Mesenchymal stem cell (in vitro differentiated cells and primary cell): ENCODE data around the gene HIVEP3.

Source experiments
- DNase-seq: peaks from one replicate; pipeline ENCODE4 v3.0.0-alpha.2; 2013
- H2AFZ ChIP-seq: one replicate; pipeline ENCODE4 v1.6.1; 2013; ENCODE audit warnings: low read depth, mild to moderate bottlenecking, control low read depth, inconsistent platforms, low read length, moderate library complexity
- H2AK5ac ChIP-seq: 2 replicates; pipeline ENCODE4 v1.6.1; 2013; ENCODE audit warnings: low read length, moderate library complexity, mild to moderate bottlenecking, inconsistent platforms; ENCODE audit not compliant: severe bottlenecking
- H2BK120ac ChIP-seq: one replicate; pipeline ENCODE4 v1.6.1; 2013; ENCODE audit warnings: low read depth, mild to moderate bottlenecking, inconsistent platforms, low read length, moderate library complexity
- H2BK12ac ChIP-seq, 2 experiments: one replicate each; pipeline ENCODE4 v1.6.1; 2013; ENCODE audit warnings: inconsistent platforms in 2 of 2, low read length in 2 of 2, mild to moderate bottlenecking in 2 of 2, moderate library complexity in 2 of 2, control low read depth in 1 of 2
- H2BK15ac ChIP-seq: one replicate; pipeline ENCODE4 v1.6.1; 2013; ENCODE audit warnings: mild to moderate bottlenecking, low read depth, inconsistent platforms; ENCODE audit not compliant: poor library complexity, severe bottlenecking
- H2BK5ac ChIP-seq: 2 replicates; pipeline ENCODE4 v1.6.1; 2013; ENCODE audit warnings: low read depth, mild to moderate bottlenecking, low read length, control low read depth, inconsistent platforms; ENCODE audit not compliant: poor library complexity, severe bottlenecking
- H3K14ac ChIP-seq, 2 experiments: one replicate each; pipeline ENCODE4 v1.6.1; 2013; ENCODE audit warnings: inconsistent platforms in 2 of 2, low read length in 2 of 2, control low read depth in 1 of 2, mild to moderate bottlenecking in 1 of 2, moderate library complexity in 1 of 2
- H3K18ac ChIP-seq, 2 experiments: one replicate each; pipeline ENCODE4 v1.6.1; 2013; ENCODE audit warnings: inconsistent platforms in 2 of 2, low read length in 2 of 2, control low read depth in 1 of 2, low read depth in 1 of 2, mild to moderate bottlenecking in 1 of 2
- H3K23ac ChIP-seq, 2 experiments: one replicate each; pipeline ENCODE4 v1.6.1; 2013; ENCODE audit warnings: inconsistent platforms in 2 of 2, low read length in 2 of 2, mild to moderate bottlenecking in 2 of 2, moderate library complexity in 2 of 2, control low read depth in 1 of 2
- H3K27ac ChIP-seq: 2 replicates; pipeline ENCODE4 v1.5.1; 2013; ENCODE audit warnings: mild to moderate bottlenecking, moderate library complexity, low read length, control low read depth, inconsistent platforms; ENCODE audit not compliant: poor library complexity, severe bottlenecking
- H3K27me3 ChIP-seq, 2 experiments: 2 replicates each; pipeline versions ENCODE4 v1.6.1 to v1.7.0; 2013; ENCODE audit warnings: low read length in 2 of 2, mild to moderate bottlenecking in 2 of 2, moderate library complexity in 2 of 2, control low read depth in 1 of 2, inconsistent platforms in 1 of 2; ENCODE audit not compliant: control insufficient read depth in 1 of 2, insufficient read depth in 1 of 2
- H3K36me3 ChIP-seq, 2 experiments: 2 replicates each; pipeline versions ENCODE4 v1.6.1 to v1.7.0; 2013; ENCODE audit warnings: low read length in 2 of 2, control low read depth in 1 of 2, inconsistent platforms in 1 of 2, low read depth in 1 of 2, mild to moderate bottlenecking in 1 of 2; ENCODE audit not compliant: insufficient read depth in 2 of 2, control insufficient read depth in 1 of 2
- H3K4ac ChIP-seq, 2 experiments: one replicate each; pipeline ENCODE4 v1.6.1; 2013; ENCODE audit warnings: inconsistent platforms in 2 of 2, low read length in 2 of 2, mild to moderate bottlenecking in 2 of 2, moderate library complexity in 2 of 2, control low read depth in 1 of 2, low read depth in 1 of 2
- H3K4me1 ChIP-seq: 2 replicates; pipeline ENCODE4 v1.6.1; 2013; ENCODE audit warnings: low read depth, low read length, control low read depth; ENCODE audit not compliant: control insufficient read depth, insufficient read depth
- H3K4me2 ChIP-seq: 2 replicates; pipeline ENCODE4 v1.6.1; 2013; ENCODE audit warnings: low read length, mild to moderate bottlenecking, inconsistent platforms; ENCODE audit not compliant: poor library complexity, severe bottlenecking
- H3K4me3 ChIP-seq, 2 experiments: 2 replicates each; pipeline versions ENCODE4 v1.5.1 to v1.7.0; 2013; ENCODE audit warnings: low read length in 2 of 2, mild to moderate bottlenecking in 2 of 2, control low read depth in 1 of 2, low read depth in 1 of 2; ENCODE audit not compliant: insufficient read depth in 1 of 2
- H3K79me1 ChIP-seq: replicated peaks from 2 replicates; pipeline ENCODE4 v1.6.1; 2013; ENCODE audit warnings: mild to moderate bottlenecking, control low read depth, low read length, inconsistent platforms; ENCODE audit not compliant: poor library complexity, severe bottlenecking
- H3K9ac ChIP-seq: 2 replicates; pipeline ENCODE4 v1.7.0; 2013; ENCODE audit warnings: mild to moderate bottlenecking, low read length, moderate library complexity
- H3K9me3 ChIP-seq: 2 replicates; pipeline ENCODE4 v1.7.0; 2013; ENCODE audit warnings: mild to moderate bottlenecking, low read length; ENCODE audit not compliant: control insufficient read depth
- H4K8ac ChIP-seq: one replicate; pipeline ENCODE4 v1.6.1; 2013; ENCODE audit warnings: inconsistent platforms, mild to moderate bottlenecking, low read length, moderate library complexity
- H4K91ac ChIP-seq: one replicate; pipeline ENCODE4 v1.6.1; 2013; ENCODE audit warnings: mild to moderate bottlenecking, low read length, inconsistent platforms
- WGBS: methylation state at CpG from one replicate; pipeline ENCODE4 v1.1.7; 2013; ENCODE audit warnings: mixed read lengths; 5-methylcytosine and 5-hydroxymethylcytosine counted together

HIVEP3 gene

GRCh38 chr1:41731516-41732030 lies 187.1 kb downstream of the HIVEP3 start:
- H3K9me3 ChIP-seq = peaks cover 8% of the 10 kb centered on the region
- no peak overlapping the region for H2BK120ac ChIP-seq
- H2BK12ac ChIP-seq = no peak overlapping the region
- no peak overlapping the region for H4K91ac ChIP-seq
- H3K18ac ChIP-seq = no peak overlapping the region
- H2AK5ac ChIP-seq = no peak overlapping the region
- no peak overlapping the region for H3K4me3 ChIP-seq
- no peak overlapping the region for H3K27ac ChIP-seq
- H4K8ac ChIP-seq = no peak overlapping the region
- peaks cover 0 to 46% of the 10 kb centered on the region in 2 experiments for H3K27me3 ChIP-seq
- peaks cover 11% of the 10 kb centered on the region for H3K4me1 ChIP-seq
- no peak overlapping the region for H2BK5ac ChIP-seq
- no peaks in the 10 kb centered on the region for H3K36me3 ChIP-seq
- H3K9ac ChIP-seq = no peak overlapping the region
- no peak overlapping the region for H3K14ac ChIP-seq
- H3K4me2 ChIP-seq = no peak overlapping the region
- no peak for DNase-seq
- H2BK15ac ChIP-seq = no peak overlapping the region
- no peak overlapping the region for H2AFZ ChIP-seq
- H3K79me1 ChIP-seq = peaks cover 32% of the 10 kb centered on the region
- H3K4ac ChIP-seq = no peak overlapping the region
- H3K23ac ChIP-seq = no peak overlapping the region
- 90% methylated on average over 2 of the region's 2 CpGs for WGBS

GRCh38 chr1:41730806-41731205 lies 187.9 kb downstream of the HIVEP3 start:
- no peak overlapping the region for H4K91ac ChIP-seq
- WGBS = 96% methylated on average over 4 of the region's 4 CpGs
- no peaks in the 10 kb centered on the region for H3K36me3 ChIP-seq
- H3K23ac ChIP-seq = no peak overlapping the region
- no peak overlapping the region for H3K9ac ChIP-seq
- no peak overlapping the region for H2BK12ac ChIP-seq
- no peak overlapping the region for H3K27ac ChIP-seq
- no peak overlapping the region for H3K18ac ChIP-seq
- H3K79me1 ChIP-seq = peaks cover 26% of the 10 kb centered on the region
- H2AK5ac ChIP-seq = no peak overlapping the region
- H3K9me3 ChIP-seq = peaks cover 8% of the 10 kb centered on the region
- H3K4ac ChIP-seq = no peak overlapping the region
- no peak overlapping the region for H4K8ac ChIP-seq
- H3K14ac ChIP-seq = no peak overlapping the region
- no peak for DNase-seq
- no peak overlapping the region for H2BK15ac ChIP-seq
- no peak overlapping the region for H3K4me2 ChIP-seq
- no peak overlapping the region for H2BK5ac ChIP-seq
- no peak overlapping the region for H2BK120ac ChIP-seq
- H3K27me3 ChIP-seq = peaks cover 0 to 38% of the 10 kb centered on the region in 2 experiments
- no peak overlapping the region for H2AFZ ChIP-seq
- no peak overlapping the region for H3K4me3 ChIP-seq
- H3K4me1 ChIP-seq = peaks cover 11% of the 10 kb centered on the region

- H3K36me3 ChIP-seq = no peaks in the 10 kb centered on the region
- DNase-seq = peak; percentile 23
- peaks cover 11% of the 10 kb centered on the region for H3K4me1 ChIP-seq
- H2BK5ac ChIP-seq = no peak overlapping the region
- H2BK120ac ChIP-seq = no peak overlapping the region
- no peak overlapping the region for H3K27ac ChIP-seq
- WGBS = 86% methylated on average over 12 of the region's 12 CpGs
- H2BK15ac ChIP-seq = no peak overlapping the region
- H4K8ac ChIP-seq = no peak overlapping the region
- no peak overlapping the region for H2AK5ac ChIP-seq
- peaks cover 28% of the 10 kb centered on the region for H3K79me1 ChIP-seq
- H3K9me3 ChIP-seq = peaks cover 8% of the 10 kb centered on the region
- H2BK12ac ChIP-seq = no peak overlapping the region
- H3K4me3 ChIP-seq = no peak overlapping the region
- H2AFZ ChIP-seq = no peak overlapping the region
- no peak overlapping the region for H3K14ac ChIP-seq
- H3K9ac ChIP-seq = no peak overlapping the region
- H3K23ac ChIP-seq = no peak overlapping the region
- H3K4ac ChIP-seq = no peak overlapping the region
- H3K4me2 ChIP-seq = no peak overlapping the region
- H3K18ac ChIP-seq = no peak overlapping the region
- no peak overlapping the region for H4K91ac ChIP-seq
- H3K27me3 ChIP-seq = peaks cover 0 to 28% of the 10 kb centered on the region in 2 experiments
These were observed 190.1 kb downstream of the HIVEP3 start for GRCh38 chr1:41728403-41729202.

- Histone ChIP-seq H2BK5ac (no peak overlapping the region), H3K27me3 (peaks cover 0 to 31% of the 10 kb centered on the region in 2 experiments)
These were observed 191.0 kb downstream of the HIVEP3 start for GRCh38 chr1:41727749-41728115.

More at GRCh38 chr1:41727749-41728115, 191.0 kb downstream of the HIVEP3 start:
- H2BK12ac ChIP-seq = no peak overlapping the region
- no peak overlapping the region for H3K14ac ChIP-seq
- H3K9ac ChIP-seq = no peak overlapping the region
- no peak overlapping the region for H3K4me3 ChIP-seq
- H3K79me1 ChIP-seq = peaks cover 23% of the 10 kb centered on the region
- H4K8ac ChIP-seq = no peak overlapping the region
- H3K9me3 ChIP-seq = peaks cover 8% of the 10 kb centered on the region
- no peak overlapping the region for H3K27ac ChIP-seq
- H3K36me3 ChIP-seq = no peaks in the 10 kb centered on the region
- no peak overlapping the region for H3K4me2 ChIP-seq
- no peak overlapping the region for H2AFZ ChIP-seq
- no peak overlapping the region for H2BK15ac ChIP-seq
- over 99% methylated on average over 4 of the region's 4 CpGs for WGBS
- no peak overlapping the region for H2AK5ac ChIP-seq
- no peak overlapping the region for H3K18ac ChIP-seq
- DNase-seq = no peak
- no peak overlapping the region for H2BK120ac ChIP-seq
- no peak overlapping the region for H3K23ac ChIP-seq
- H4K91ac ChIP-seq = no peak overlapping the region
- H3K4me1 ChIP-seq = peaks cover 11% of the 10 kb centered on the region
- H3K4ac ChIP-seq = no peak overlapping the region
